HG02973 (cell line): ENCODE measurements around the gene FANCF.

Experiments used
- ATAC-seq: cut with Tn5 transposase; IDR thresholded peaks from one replicate; pipeline ENCODE4 v1.9.1; 2021; ENCODE audit warnings: moderate library complexity; ENCODE audit not compliant: unreplicated experiment

The FANCF gene

DNA sequence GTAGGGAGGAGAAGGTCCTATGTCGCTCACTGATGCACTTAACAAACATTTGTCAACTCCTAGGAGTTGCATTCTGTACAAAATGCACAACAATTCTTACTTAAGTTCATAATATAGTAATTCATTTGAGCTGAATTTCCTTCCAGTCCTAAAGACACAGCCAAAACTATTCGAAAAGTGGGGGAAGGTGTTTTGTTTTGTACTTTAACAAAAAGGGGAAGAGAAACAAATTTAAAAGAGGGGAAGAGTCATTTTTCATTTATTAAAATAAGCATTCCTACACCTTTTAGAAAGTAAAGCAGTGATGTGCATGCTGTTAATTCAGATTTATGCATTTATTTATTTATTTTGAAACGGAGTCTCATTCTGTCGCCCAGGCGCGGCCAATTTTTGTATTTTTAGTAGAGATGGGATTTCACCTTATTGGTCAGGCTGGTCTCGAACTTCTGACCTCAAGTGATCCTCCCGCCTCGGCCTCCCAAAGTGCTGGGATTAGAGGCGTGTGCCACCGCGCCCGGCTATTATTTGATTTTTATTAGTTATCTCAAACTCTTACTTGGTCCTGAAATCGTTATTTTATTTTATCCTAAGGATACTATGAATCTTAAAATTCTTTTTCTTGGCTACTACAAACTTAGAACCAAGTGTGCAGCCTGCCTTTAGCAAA lies 1.1 kb upstream of the FANCF start:
- no peak for ATAC-seq

GRCh38 chr11:22624742-22625447 lies 728 bp downstream of the FANCF start:
- ATAC-seq, result peak; percentile 54

GRCh38 chr11:22617868-22618267 lies 7.8 kb downstream of the FANCF start:
- no peak for ATAC-seq

DNA sequence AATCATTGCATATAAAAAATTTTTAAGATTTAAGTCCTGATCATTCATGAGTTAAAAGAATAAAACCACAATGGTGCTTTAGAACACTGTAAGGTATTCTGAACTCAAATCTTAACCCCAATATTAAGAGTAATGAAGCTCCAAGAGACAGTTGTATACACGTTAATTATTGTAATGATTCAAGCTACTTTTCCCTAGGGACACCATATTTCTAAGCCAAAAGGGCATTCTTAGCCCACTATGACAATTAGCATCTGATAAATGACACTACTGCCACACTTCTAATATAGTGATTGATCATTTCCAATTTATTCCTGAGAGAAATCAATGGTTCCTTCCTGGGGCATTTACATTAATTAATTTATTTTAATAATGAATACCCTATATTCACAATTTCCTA lies 21.7 kb downstream of the FANCF start:
- ATAC-seq, result no peak

- no peak for ATAC-seq
Observed at GRCh38 chr11:22602504-22602903, 23.1 kb downstream of the FANCF start.

GRCh38 chr11:22599458-22599857 lies 26.2 kb downstream of the FANCF start:
- no peak for ATAC-seq

GRCh38 chr11:22597062-22597461 lies 28.6 kb downstream of the FANCF start:
- no peak for ATAC-seq

DNA sequence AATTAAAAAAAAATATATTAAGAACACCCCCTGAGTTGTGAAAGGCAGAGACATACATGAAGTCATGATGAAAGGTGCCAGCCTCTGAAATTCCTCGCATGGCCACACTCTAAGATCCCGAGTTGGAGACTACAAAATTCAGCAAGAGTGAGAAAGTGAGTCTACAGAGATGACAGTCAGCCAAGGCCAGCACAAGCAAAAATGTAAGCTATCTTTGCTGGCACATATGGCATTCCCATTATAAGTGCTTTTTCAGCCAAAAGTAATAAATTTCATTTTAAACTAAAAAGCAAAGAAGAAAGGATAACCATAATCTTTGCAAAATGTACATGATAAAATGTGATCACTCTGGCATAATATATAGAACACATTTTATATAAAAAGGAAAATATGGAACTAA lies 40.6 kb downstream of the FANCF start:
- no peak for ATAC-seq

- ATAC-seq, result no peak
Observed at GRCh38 chr11:22583963-22584492, 41.6 kb downstream of the FANCF start.

GRCh38 chr11:22582151-22582410 lies 43.5 kb downstream of the FANCF start:
- ATAC-seq, result no peak

DNA sequence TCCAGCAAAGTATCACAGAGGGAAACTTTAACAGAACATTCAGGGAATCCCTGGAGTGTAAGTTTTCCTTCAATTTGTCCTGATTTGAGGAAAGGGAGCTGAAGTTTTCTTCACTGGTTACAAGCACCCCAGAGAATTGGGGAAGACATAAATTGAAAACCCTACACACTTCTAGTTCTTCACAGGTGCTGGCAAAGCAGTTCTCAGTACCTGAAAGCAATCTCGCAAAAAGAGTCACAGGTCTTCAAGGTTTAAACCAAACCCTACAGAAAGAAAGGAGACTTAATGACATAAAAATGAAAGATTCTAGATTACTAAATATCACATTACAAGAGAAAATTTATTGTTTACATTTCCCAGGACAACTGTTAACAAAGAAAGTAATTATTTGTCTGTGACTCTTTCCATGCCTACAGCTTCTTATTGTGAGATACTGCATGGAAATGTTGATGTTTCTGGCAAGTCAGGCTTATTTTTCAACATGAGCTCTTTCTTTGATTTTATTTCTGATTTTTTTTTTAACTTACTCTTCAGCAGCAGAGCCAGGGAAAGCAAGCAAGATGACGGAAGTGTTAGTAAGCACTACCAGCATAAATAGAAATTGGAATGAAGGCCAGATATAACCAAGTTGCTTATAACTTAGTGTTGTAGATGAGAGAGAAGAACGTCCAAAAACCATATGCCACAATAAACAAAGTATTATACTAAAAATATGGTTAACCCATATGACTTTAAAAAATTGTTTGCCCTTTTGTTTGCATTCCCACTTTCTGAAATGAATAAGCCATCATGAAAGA lies 44.1 kb downstream of the FANCF start:
- no peak for ATAC-seq

GRCh38 chr11:22577854-22578253 lies 47.8 kb downstream of the FANCF start:
- ATAC-seq, result peak; percentile 48
